Frontal cortex (tissue), 4 donors: Measurements from ENCODE around the gene GPR17. TPM values are rescaled to one million over a fixed set of nuclear protein-coding genes. Genes with fewer than 3 reads are reported as not detected.

Experiments
- DNase-seq, 2 donors: peaks; one replicate each; pipeline ENCODE4 v3.0.0; 2012; ENCODE audit warnings: low spot score in 2 of 2
- FAIRE-seq: peaks from 2 replicates; lab custom pipeline; 2012; peaks lifted over from hg19 to GRCh38; lab: Jason Lieb, UNC
- total RNA-seq: library from RNA; depleted of rRNA; stranded (reverse); fragments of >200 nt; gene quantifications from one replicate; pipeline ENCODE4 v1.2.3, GENCODE V29; 2014
- donor health status: control.
- donor health status: control.
- donor health status: control.

Gene GPR17
- total RNA-seq, 1 donor from 2014 or later, result 4.1 TPM

GRCh38 chr2:127638361-127639110 lies 7.4 kb upstream of the GPR17 start:
- no peak for DNase-seq
- no peak for FAIRE-seq

GRCh38 chr2:127639111-127639474 lies 6.9 kb upstream of the GPR17 start:
- DNase-seq, result no peak
- FAIRE-seq, result no peak

DNA sequence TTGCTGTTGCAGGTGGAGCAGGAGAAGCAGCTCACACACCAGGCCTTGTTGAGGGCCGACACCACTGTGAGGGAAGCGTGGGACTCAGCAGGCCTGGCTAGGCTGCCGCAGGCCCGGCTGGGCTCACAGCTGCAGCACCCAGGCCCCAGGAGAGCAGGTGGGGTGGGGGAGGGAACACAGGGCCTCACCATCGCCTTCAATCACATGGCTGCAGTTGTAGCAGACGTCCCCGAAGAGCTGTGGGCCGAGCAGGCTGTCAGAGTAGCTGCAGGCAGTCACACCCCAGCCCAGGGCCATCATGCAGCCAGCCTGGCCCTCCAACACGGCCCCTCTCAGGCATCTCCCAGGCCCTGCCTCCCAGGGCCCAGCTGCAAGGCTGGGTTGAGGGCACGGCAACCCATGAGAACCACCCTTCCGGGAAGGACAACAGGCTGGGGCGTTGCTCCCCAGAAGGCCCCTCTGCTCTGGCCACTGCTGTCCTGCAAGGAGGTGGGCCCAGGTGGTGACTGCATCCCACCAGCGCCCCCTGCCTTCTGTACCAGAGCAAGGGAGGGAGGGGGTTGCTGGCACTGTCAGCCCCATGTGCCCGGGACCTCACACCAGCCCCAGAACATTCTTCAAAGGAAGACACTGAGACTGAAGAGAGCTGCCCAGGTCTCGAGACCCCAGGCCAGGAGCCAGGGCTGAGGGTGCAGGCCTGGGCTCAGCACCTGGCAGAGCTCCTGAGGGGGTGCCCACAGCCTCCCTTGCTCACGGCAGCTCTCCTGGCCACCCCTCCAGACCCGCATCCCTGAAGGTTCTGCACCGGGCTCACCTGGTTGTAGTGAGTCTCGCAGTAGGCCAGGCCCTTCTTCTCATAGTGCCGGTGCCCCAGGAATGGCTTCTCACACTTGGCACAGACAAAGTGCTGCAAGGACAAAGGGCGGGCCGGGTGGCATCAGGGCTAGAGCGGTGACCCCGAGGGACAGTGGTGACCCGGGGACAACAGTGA lies 5.6 kb upstream of the GPR17 start:
- FAIRE-seq, result no peak

DNA sequence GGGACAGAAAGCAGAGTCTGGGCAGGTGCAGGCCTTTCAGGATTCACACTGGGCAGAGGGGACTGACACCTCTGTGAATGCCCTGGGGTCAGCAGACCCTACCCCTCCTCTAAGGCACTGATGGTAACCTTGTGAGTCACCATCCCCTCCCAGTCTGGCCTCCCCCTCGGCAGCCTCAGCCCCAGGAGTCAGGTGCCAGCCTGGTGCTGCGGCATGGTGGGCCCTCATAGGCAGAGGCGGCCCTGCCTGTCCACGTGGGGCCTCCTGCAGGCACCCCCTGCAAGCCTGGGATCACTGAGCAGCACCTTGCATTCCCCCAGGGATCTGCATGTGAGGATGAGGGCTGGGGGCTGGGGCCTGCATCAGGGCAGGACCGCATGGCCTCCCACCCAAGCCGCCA lies 4.8 kb upstream of the GPR17 start:
- no peak for FAIRE-seq

More for the DNA sequence above, 5.6 kb upstream of the GPR17 start:
- DNase-seq, result no peak

DNA sequence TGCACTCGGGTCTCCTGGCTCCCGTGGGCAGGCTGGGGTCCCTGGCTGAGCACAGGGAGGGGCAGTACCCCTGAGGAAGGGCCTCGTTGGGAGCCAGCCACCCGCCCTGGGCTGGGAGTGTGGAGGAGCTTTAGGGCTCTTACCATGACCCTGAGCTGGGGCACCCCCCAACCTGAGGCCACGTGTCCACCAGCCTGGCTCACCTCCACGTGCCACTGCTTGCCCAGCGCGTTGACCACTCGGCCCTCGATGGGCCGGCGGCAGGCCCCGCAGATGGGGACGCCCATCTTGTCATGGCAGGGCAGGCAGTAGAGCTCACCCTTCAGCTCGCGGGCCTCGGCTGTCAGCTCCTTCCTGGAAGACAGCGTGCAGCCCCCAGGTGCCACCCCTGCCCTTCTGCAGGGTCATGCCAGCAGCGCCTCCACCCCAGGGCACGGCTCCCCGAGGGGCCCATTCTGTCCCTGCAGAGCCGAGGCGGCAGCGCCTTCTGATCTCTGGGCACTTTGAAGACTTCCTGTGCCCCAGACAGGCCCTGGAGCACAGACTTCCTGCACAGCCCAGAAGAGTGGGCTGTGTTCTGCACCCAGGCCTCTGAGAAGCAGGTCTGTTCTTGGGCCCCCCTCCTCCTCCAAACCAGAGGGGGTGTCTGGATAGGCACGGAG lies 4.0 kb upstream of the GPR17 start:
- FAIRE-seq, result no peak
- no peak for DNase-seq

More for the DNA sequence above, 4.8 kb upstream of the GPR17 start:
- no peak for DNase-seq

- no peak for FAIRE-seq
- no peak for DNase-seq
These were observed 3.1 kb upstream of the GPR17 start for GRCh38 chr2:127642706-127643438.

DNA sequence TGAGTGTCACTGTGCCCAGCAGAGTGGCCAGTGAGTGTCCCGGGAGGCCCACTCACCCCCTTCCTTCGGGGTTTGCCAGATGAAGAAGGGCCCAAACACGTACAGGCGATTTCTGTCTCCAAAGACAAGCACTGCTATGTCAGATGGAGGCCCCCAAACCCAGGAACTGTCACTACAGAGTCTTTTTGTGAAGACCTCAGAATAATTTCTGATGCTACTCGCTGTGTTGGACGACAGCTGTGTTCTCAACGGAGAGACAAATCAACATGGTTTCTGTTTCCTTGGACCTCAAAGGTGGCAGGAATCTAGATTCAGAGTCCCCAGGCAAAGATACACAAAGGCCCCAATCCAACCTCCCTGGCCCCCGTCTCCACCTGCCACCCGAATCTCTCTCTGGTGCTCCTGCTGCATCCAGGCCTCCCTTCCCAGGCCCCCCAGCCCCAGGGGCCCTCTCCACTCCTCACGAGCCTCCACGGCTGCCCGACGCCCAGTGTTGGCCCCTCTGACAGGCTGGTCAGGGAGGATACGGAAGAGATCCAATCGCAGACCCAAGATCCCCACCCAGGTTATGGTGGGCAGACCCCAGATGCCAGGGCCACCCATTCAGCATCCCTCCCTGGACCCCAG lies 2.4 kb upstream of the GPR17 start:
- DNase-seq, result no peak
- FAIRE-seq, result no peak

DNA sequence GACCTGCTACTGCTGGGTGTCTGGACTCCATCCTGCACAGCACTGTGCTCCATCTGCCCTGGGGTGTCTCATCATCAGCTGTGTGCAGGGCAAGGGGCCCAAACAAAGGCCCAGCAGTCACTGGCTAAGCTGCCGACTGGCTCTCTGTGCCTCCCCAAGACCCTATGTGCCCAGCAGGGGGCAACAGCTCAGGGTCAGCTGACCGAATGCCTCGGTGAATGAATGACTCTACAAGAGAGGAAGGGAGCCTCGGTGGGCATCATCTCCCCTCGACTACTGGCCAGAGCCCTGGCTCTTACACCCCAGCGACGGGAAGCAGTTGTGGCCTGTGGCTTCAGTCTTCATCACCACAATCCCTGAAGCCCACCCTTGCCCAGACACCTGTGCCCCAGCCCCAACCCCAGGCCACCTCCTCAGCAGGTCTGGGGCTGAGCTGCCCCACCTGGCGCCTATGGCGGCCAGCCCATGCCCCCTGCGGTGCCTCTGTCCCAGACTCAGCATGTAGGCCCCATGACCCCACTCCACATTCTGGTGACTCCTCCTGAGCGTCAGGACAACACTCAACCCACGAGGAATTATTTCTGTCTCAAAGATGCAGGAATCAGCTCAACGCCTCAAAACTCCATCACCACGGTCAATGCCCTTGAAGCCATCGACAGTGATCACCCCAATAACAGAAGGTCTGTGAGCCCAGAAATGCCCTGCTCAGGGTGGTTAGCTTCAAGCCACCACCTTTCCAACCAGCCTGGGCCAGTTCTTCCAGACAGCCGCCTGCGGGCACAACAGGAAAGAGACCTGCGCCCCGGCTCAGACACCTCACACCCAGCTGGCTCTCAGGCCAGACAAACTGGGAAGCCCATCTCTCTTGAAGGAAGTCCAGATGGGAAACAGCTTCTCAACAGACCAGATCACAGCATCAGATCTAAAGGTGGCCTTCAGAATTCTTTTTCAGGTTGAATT lies 1.6 kb upstream of the GPR17 start:
- DNase-seq (no peak), FAIRE-seq (no peak)

DNA sequence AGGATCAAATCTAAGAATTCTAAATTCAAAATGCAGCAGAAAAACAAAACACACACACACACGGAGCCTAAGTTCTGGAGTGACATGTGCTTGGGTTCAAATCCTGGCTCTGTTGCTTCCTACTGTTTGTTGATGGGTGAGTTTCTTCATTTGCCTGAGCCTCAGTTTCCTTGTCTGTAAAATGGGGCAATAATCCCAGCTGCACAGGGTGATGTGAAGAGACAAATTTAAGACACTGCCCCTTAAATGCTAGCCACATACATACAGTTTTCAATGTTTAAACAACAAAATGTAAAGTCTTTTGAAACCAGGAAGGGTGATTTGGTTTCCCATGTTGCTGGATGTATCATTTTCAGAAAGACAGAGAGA lies 943 bp upstream of the GPR17 start:
- no peak for FAIRE-seq
- DNase-seq, result no peak

DNA sequence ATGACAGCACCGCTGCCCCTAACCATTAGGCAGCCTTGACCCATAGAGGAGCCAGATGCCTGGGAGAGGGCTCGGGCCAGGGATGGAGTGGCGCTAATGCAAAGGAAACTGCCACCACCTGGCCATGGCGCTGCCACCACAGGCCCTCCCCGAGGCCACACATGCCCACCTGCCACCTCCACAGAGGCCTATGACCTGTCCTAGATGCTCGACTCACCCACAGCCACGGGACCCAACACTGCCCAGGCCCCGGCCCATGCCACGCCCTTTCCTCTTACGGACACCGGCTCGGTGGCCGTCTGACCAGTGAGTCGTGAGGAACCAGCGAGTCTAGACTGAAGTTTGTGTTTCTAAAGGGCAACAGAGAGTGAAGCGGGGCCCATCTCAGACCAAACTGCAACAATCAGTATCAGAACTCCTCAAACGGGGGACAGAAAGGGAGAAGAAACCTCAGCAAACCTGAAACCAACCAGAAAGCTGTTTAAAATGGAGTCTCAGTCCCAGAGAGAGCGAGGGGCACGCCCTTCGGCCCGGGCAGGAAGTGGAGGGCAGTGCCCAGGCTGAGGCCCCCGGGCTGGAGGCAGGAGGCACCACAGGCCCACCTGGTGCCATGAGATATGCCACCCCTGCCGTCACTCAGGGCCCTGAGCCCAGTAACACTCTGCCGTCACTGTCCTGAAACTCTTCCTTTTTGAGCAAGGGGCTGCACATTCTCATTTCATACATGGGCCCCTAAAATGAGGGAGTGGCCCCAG lies 711 bp downstream of the GPR17 start:
- no peak for FAIRE-seq
- no peak for DNase-seq

DNA sequence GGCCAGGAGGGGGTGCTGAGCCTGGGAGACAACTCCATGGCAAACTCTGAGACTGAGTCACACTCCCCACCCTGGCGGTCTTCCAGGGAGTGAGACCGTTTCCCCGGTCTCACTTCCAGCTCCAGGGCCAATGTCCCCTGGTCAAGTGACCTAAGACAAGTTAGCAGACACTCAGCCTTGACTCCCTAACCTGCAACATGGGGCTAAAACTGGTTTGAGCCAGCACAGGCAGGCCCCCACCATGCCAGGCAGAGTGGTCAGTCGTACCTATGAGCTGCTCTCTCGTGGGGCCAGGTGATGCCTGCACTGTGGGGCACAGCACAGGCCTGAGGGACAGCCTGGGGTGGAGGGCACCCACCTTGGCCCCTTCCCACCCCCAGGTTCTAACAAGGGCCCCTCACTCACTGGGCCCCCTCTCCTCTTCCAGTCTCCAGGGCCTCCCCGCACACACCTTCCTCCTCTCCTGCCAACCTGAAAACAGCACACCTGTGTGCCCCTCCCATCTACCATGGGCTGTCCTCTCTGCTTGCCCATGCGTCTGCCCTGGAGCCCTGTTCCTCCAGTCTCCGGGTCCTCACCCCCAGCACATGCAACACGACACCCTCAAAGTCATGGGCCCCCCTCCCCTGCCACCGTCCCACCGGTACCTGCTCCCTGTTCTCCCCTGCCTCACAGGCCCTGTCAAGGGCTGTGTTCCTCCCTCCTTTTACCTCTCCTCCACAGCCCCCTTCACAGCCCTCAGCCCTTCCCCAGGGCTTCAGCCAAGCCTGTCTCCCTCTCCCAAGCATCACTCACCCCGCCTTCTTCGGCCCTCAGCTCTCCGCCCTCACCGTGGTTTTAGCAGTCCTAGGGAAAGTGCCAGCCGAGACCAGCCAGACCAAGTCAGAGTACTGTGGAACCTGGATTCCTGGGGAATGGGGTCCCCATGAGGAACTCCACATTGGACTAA lies 1.6 kb downstream of the GPR17 start:
- no peak for FAIRE-seq

DNA sequence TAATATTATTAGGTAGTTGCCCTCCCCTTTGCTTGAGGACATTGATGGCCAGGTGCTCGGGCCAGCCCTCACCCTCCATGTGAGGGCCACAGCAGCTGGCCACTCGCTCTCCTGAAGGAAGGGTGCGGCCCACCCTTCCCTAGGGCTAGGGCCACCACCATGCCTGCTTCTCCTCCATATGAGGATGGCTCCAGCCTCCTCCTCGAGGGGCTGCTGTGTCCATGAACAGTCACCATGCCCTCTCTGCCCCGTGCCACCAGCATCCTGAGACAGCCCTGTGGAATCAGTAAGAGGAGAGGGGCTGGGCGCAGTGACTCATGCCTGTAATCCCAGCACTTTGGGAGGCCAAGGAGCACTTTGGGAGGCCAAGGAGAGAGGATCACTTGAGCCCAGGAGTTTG lies 2.4 kb downstream of the GPR17 start:
- DNase-seq, result no peak
- no peak for FAIRE-seq

More for the DNA sequence above, 1.6 kb downstream of the GPR17 start:
- DNase-seq, result no peak

- DNase-seq (no peak), FAIRE-seq (no peak)
These were observed 3.2 kb downstream of the GPR17 start for GRCh38 chr2:127649100-127649611.

DNA sequence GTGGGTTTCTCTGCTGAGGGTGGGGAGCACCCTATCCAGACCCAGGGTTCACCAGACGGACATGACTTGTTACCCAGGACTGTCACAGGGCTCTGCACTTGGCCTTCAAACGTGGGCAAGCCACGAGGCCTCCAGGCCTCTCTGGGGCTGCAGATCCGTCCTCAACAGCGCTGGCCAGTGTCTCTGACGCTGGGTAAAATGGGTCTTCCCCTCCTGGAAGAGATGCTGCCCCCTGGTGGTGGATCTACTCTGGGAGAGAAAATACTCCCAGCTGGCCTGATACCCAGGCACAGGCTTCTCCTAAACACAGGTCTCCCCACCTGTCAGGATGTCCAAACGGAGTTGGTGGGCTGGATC lies 3.7 kb downstream of the GPR17 start:
- FAIRE-seq, result no peak
- DNase-seq, result peak in 1 of 2 donors; percentile 77

GRCh38 chr2:127650041-127650784 lies 4.3 kb downstream of the GPR17 start:
- DNase-seq, result no peak
- FAIRE-seq, result no peak
